GM18511 (cell line): ENCODE results near the gene SNX1.
"Not testable (repeated sequence)": the region's sequence is repeated elsewhere in the genome, so short reads cannot be mapped to it uniquely, and the experiment has no call there.

Source experiments
- ATAC-seq: cut with Tn5 transposase; IDR thresholded peaks from one replicate; pipeline ENCODE4 v1.9.1; 2021; ENCODE audit warnings: mild to moderate bottlenecking, moderate library complexity; ENCODE audit not compliant: unreplicated experiment

SNX1 gene, protein sequence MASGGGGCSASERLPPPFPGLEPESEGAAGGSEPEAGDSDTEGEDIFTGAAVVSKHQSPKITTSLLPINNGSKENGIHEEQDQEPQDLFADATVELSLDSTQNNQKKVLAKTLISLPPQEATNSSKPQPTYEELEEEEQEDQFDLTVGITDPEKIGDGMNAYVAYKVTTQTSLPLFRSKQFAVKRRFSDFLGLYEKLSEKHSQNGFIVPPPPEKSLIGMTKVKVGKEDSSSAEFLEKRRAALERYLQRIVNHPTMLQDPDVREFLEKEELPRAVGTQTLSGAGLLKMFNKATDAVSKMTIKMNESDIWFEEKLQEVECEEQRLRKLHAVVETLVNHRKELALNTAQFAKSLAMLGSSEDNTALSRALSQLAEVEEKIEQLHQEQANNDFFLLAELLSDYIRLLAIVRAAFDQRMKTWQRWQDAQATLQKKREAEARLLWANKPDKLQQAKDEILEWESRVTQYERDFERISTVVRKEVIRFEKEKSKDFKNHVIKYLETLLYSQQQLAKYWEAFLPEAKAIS

GRCh38 chr15:64095795-64096667, at the start of gene SNX1:
Gene SNX1 (plus strand): TSS chr15:64095982. CDS start chr15:64096014, 32 bp downstream.
- peak; percentile 51 for ATAC-seq

DNA sequence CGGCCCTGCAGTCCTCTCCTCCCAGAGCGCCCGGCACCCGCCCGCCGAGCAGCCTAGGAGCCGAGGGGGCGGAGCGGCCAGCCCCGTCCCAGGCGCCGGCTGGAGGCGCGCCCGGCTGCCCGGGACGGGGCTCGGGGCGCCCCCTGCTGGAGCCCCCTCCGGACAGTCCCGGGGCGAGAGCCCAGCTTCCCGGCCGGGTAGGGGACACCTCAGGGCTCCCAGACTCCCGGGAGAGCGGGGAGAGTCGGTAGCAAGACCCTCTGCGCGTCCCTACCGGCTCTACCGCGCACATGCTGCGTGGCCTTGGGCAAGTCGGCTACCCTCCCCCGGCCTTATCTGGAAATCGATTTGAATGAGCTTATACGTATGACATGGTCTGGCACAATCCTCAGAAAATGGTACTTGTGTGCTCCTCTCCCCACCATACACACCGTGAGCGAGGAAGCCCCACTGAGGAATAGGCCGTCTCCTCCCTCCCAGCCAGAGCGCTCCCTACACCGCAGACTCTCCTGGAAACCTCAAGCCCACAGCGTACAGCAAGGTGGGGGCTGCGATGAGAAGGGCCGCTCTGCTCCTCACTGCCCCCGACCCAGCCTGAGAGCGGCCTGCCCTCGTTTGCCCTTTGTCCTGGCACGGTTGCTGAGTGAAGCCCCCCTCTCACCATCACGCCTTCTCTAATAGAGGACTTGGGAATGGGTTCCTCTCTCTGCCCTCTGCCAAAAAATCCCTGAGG, 49.2 kb upstream of the SNX1 start, which contains the start of gene DAPK2:
TSS of gene DAPK2 (minus strand) at position 65 of the 733 bp plus-strand sequence. CDS start 6,224 bp downstream, outside the sequence.
- peak; percentile 69 for ATAC-seq

DNA sequence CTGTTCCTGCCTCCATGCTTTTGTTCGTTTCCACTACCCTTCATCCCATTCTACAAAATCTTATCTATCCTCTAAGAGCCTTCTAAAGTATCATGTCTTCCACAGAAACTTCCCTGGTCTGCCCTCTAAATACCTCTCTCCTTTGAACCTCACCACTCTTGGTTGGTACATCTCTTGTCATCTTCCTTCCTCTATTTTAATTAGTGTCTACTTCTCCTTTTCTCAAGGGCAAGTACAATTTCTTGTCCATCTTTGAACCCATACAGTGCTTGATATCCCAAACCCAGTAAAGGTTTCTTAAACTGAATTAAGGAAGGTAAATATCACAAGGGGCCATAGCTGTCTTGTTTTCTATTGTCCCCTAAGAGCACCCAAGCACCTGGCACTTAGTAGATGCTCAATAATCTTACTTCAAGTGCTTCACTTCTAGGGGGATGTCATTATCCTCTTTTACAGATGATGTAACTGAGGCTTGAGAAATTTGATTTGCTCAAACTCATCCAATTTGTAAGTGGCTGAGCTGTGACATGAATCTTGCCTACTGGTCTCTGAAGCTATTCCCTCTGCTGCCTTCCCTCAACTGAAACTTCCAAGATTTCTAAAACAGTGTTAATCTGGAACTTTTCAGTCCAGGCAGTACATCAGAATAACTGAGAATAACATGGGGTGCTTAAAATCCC, 46.9 kb upstream of the SNX1 start:
- ATAC-seq, result no peak

DNA sequence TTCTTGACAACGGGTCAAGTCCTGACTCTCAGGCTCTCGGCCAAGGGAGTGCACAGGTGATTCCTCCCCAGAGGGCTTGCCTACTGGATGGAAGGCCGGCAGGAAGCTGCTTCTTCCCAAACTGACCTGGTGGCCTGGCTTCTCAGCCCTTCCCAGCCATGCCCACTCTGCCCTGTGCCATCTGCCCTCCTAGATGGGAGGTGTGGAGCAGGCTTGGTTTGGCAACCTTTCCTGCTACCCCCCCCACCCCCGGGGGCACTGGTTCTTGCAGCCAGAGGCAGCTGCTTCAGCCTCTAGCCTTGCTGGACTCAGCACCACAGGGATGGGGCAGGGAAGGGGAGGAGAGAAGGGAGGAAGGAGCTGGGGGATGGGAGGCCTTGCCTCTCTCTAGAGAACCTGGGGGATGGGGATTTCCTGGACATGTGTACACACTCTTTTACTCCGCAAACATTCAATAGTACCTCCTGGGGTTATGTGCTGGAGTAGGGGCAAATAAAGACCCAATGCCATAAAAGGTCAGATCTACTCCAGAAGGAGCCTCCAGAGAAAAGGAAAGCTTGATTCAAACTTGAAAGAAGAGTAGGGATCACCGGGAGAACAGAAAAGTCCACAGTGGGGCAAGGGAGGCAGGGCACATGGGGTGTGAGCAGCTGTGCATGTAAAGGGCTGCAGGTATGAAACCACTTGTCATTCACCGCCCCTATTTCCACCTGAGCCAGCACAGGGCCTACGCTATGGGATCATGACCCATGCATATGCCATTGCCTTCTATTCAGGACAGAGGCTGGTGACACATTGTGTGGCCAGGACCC, 45.3 kb upstream of the SNX1 start:
- no peak for ATAC-seq

DNA sequence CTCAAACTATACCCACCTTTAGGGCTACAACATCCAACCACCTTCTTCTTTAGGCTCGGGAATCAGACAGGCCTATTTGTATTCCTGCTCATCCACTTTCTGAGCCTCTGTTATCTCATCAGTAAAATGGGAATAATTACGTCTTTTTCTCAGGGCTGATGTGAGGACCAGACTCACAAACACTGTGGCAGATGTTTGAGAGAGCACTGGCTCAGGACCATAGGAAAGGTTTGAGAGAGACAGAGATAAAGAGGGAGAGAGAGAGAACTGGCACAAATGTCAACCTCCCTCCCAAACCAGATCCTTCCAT, 44.7 kb upstream of the SNX1 start:
- ATAC-seq, result no peak

- ATAC-seq, result no peak
These were observed 44.1 kb upstream of the SNX1 start for GRCh38 chr15:64051407-64052259.

DNA sequence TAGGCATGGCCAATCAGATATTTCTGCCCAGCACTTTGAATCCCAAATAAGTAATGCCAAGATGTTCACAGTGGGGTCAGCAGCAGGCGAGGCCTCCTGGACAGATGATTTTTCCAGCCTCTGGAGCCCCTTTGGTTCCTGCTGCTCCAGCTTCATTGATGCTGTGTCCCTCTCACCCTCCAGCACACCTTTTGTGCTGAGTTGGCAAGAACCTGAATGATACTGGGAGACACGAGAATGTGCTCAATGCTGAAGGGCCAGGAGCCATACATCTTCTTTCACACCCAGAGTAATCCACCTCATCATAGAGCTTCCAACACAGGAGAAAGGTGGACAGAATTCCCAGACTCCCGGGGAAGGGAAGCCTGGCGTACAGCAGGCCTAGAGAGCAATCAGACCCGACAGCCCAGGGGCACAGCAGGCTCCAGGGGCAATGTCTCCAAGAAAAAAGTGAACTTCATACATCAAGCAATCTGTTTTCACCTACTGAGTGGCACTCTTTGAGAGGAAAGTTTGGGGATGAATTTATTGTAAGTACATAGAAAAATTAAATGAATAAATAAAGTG, 42.8 kb upstream of the SNX1 start:
- ATAC-seq, result no peak

DNA sequence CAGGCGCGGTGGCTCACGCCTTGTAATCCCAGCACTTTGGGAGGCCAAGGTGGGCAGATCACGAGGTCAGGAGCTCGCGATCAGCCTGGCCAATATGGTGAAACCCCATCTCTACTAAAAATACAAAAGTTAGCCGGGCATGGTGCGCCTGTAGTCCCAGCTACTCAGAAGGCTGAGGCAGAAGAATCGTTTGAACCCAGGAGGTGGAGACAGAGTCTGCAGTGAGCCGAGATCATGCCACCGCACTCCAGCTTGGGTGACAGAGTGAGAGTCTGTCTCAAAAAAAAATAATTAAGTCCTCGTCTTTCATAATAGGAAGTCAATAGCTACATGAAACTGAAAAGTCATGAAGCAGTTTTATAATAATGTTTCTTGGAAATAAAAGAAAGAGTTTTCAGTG, 42.1 kb upstream of the SNX1 start:
- ATAC-seq, result not testable (repeated sequence)

GRCh38 chr15:64058279-64058678, 37.5 kb upstream of the SNX1 start:
- no peak for ATAC-seq

DNA sequence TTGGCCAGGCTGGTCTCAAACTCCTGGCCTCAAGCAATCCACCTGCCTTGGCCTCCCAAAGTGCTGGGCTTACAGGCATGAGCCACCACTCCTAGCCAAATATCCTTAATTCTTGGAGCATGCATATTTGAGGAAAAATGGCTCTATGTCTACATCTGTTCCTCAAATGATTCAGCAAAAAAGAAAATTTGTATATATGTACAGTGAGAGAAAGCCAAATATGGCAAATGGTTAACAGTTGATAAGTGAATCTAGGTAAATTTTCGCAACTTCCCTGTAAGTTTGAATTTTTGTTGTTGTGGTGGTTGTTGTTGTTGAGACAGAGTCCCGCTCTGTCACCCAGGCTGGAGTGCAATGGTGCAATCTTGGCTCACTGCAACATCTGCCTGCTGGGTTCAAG, 36.7 kb upstream of the SNX1 start:
- ATAC-seq, result not testable (repeated sequence)

DNA sequence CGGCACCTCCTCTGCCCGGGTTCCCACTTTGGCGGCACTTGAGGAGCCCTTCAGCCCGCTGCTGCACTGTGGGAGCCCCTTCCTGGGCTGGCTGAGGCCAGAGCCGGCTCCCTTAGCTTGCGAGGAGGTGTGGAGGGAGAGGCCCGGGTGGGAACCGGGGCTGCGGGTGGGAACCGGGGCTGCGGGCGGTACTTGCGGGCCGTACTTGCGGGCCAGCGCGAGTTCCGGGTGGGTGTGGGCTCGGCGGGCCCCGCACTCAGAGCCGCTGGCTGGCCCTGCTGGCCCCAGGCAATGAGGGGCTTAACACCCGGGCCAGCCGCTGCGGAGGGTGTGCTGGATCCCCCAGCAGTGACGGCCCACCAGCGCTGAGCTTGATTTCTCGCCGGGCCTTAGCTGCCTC, 35.1 kb upstream of the SNX1 start:
- ATAC-seq, result no peak

DNA sequence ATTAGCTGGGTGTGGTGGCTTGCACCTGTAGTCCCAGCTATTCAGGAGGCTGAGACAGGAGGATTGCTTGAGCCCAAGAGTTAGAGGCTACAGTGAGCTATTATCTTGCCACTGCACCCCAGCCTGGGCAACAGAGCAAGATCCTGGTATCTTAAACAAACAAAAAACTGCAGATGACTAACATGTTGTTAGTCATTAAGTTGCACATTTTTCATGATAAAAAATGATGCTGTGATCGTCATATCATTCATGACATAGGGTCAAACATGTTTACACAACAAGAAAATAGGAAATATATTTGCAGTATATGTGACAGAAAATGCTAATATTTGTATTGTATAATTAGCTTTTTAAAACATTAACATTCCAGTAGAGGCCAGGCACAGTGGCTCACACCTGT, 29.3 kb upstream of the SNX1 start:
- no peak for ATAC-seq

- ATAC-seq, result no peak
These were observed 28.2 kb upstream of the SNX1 start for GRCh38 chr15:64067564-64068030.

- no peak for ATAC-seq
These were observed 27.6 kb upstream of the SNX1 start for GRCh38 chr15:64068133-64068532.

- no peak for ATAC-seq
These were observed 25.7 kb upstream of the SNX1 start for GRCh38 chr15:64070106-64070505.

DNA sequence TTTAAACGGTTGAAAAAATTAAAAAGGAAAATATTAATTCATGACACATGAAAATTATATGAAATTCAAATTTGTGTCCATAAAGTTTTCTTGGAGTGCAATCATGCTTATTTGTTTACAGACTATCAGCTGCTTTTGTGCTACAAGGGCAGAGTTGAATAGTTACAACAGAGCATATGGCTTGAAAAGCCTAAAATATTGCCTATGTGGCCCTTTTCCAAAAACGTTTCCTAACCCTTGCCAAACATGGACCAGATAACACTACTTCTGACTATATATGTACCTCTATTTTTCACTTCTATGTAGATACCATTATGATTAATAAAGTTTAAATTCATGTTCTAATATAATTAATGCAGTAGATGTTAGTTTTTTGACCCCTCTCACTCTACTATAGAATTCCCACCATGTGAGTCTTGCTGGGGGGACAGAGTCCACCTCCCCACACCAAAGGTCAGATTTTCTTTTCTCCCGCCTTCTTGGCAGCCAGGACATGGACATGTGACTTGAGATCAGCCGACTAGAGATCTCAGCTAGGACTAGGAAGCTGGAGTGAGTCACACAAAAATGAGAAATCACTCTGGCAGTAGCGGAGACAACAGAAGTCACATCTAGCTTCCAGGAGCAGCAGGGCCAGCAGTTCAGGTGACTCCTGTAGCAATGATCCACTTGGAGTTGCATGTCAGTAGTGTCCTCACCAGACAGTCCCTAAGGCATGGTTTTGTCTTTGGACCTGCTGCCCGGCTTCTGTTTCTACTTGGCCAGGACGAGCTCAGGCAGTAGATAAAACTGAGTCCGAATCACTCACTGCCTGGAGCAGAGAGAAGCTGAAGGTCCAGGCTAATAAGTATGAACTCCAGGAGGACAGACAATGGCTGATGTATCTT, 24.6 kb upstream of the SNX1 start:
- ATAC-seq, result no peak
